ENCODE results near the gene TM4SF1.

Gene TM4SF1

GRCh38 chr3:149356044-149356592, 21.3 kb downstream of the TM4SF1 start:
- H3K27ac ChIP-seq = no peak overlapping the region
- TF ChIP-seq ZFX (IDR thresholded peaks at IDR 0.05) (no peak), CTCF (conservative IDR thresholded peaks at IDR 0.05) (no peak)

- TF ChIP-seq ZFX (IDR thresholded peaks at IDR 0.05) (no peak), CTCF (conservative IDR thresholded peaks at IDR 0.05) (no peak)
- H3K27ac ChIP-seq = no peak overlapping the region
Measured at GRCh38 chr3:149353581-149354184, 23.8 kb downstream of the TM4SF1 start.

GRCh38 chr3:149352556-149352955, 24.9 kb downstream of the TM4SF1 start:
- H3K27ac ChIP-seq = peak overlapping the region; percentile 20
- TF ChIP-seq CTCF (conservative IDR thresholded peaks at IDR 0.05) = peak; percentile 91
- no peak for TF ChIP-seq ZFX (IDR thresholded peaks at IDR 0.05)

- no peak overlapping the region for H3K27ac ChIP-seq
- peak; percentile 45 for TF ChIP-seq CTCF (conservative IDR thresholded peaks at IDR 0.05)
- TF ChIP-seq ZFX (IDR thresholded peaks at IDR 0.05) = no peak
Measured at GRCh38 chr3:149343951-149344350, 33.5 kb downstream of the TM4SF1 start.

GRCh38 chr3:149342413-149343380, 34.8 kb downstream of the TM4SF1 start:
- peak overlapping the region; percentile 2; the same call in 1 of the 2 replicates for H3K27ac ChIP-seq
- TF ChIP-seq ZFX (IDR thresholded peaks at IDR 0.05) (no peak), CTCF (conservative IDR thresholded peaks at IDR 0.05) (no peak)

GRCh38 chr3:149340310-149340933, 37.0 kb downstream of the TM4SF1 start:
- TF ChIP-seq CTCF (conservative IDR thresholded peaks at IDR 0.05) = no peak
- no peak for TF ChIP-seq ZFX (IDR thresholded peaks at IDR 0.05)
- peak overlapping the region; percentile 74 for H3K27ac ChIP-seq
